A204.1 (cell line): Measurements from ENCODE around the gene PCDHGC3.
A peak's percentile ranks its signal among the peaks of the same experiment; 100 is the strongest.

Experiments
- FAIRE-seq: peaks from 2 replicates; lab custom pipeline; 2012; peaks lifted over from hg19 to GRCh38; lab: Jason Lieb, UNC

Gene PCDHGC3

GRCh38 chr5:141524604-141525597 is 49.1 kb downstream of the PCDHGC3 start:
- peak; percentile 95 for FAIRE-seq

GRCh38 chr5:141525653-141526052 is 49.9 kb downstream of the PCDHGC3 start:
- FAIRE-seq, result no peak

GRCh38 chr5:141527426-141527825 is 51.7 kb downstream of the PCDHGC3 start:
- no peak for FAIRE-seq
